HG02973 (cell line): ENCODE results near the gene RARB.

Experiments
- ATAC-seq: cut with Tn5 transposase; IDR thresholded peaks from one replicate; pipeline ENCODE4 v1.9.1; 2021; ENCODE audit warnings: moderate library complexity; ENCODE audit not compliant: unreplicated experiment

Gene RARB

GRCh38 chr3:25589783-25590258, 161.8 kb downstream of the RARB start:
- ATAC-seq: no peak

GRCh38 chr3:25592510-25592968, 164.5 kb downstream of the RARB start:
- no peak for ATAC-seq

- ATAC-seq: no peak
Measured at GRCh38 chr3:25593001-25593400, 164.9 kb downstream of the RARB start.

GRCh38 chr3:25594007-25594502, 166.0 kb downstream of the RARB start:
- ATAC-seq: peak; percentile 58

- no peak for ATAC-seq
Measured at GRCh38 chr3:25597535-25598101, 169.6 kb downstream of the RARB start.

- ATAC-seq: no peak
Measured at GRCh38 chr3:25603703-25604102, 175.6 kb downstream of the RARB start.

- no peak for ATAC-seq
Measured at GRCh38 chr3:25604107-25604805, 176.2 kb downstream of the RARB start.

GRCh38 chr3:25610167-25610566, 182.1 kb downstream of the RARB start:
- no peak for ATAC-seq

GRCh38 chr3:25610779-25611178, 182.7 kb downstream of the RARB start:
- no peak for ATAC-seq

- no peak for ATAC-seq
Measured at GRCh38 chr3:25611193-25611592, 183.1 kb downstream of the RARB start.

- no peak for ATAC-seq
Measured at GRCh38 chr3:25618028-25618427, 190.0 kb downstream of the RARB start.

GRCh38 chr3:25619382-25619781, 191.3 kb downstream of the RARB start:
- no peak for ATAC-seq

- no peak for ATAC-seq
Measured at GRCh38 chr3:25620493-25620892, 192.4 kb downstream of the RARB start.

GRCh38 chr3:25621087-25621486, 193.0 kb downstream of the RARB start:
- ATAC-seq: no peak

GRCh38 chr3:25631989-25632388, 203.9 kb downstream of the RARB start:
- no peak for ATAC-seq

GRCh38 chr3:25633919-25634318, 205.9 kb downstream of the RARB start:
- ATAC-seq: no peak

- ATAC-seq: no peak
Measured at GRCh38 chr3:25635038-25635437, 207.0 kb downstream of the RARB start.
